Mesenchymal stem cell (in vitro differentiated cells and primary cell): Measurements from ENCODE around the gene CAMK4.
A peak's percentile ranks its signal among the peaks of the same experiment; 100 is the strongest.

ENCODE experiments used
- DNase-seq: peaks from one replicate; pipeline ENCODE4 v3.0.0-alpha.2; 2013
- H2AFZ ChIP-seq: one replicate; pipeline ENCODE4 v1.6.1; 2013; ENCODE audit warnings: low read depth, mild to moderate bottlenecking, control low read depth, inconsistent platforms, low read length, moderate library complexity
- H2AK5ac ChIP-seq: 2 replicates; pipeline ENCODE4 v1.6.1; 2013; ENCODE audit warnings: low read length, moderate library complexity, mild to moderate bottlenecking, inconsistent platforms; ENCODE audit not compliant: severe bottlenecking
- H2BK120ac ChIP-seq: one replicate; pipeline ENCODE4 v1.6.1; 2013; ENCODE audit warnings: low read depth, mild to moderate bottlenecking, inconsistent platforms, low read length, moderate library complexity
- H2BK12ac ChIP-seq, 2 experiments: one replicate each; pipeline ENCODE4 v1.6.1; 2013; ENCODE audit warnings: inconsistent platforms in 2 of 2, low read length in 2 of 2, mild to moderate bottlenecking in 2 of 2, moderate library complexity in 2 of 2, control low read depth in 1 of 2
- H2BK15ac ChIP-seq: one replicate; pipeline ENCODE4 v1.6.1; 2013; ENCODE audit warnings: mild to moderate bottlenecking, low read depth, inconsistent platforms; ENCODE audit not compliant: poor library complexity, severe bottlenecking
- H2BK5ac ChIP-seq: 2 replicates; pipeline ENCODE4 v1.6.1; 2013; ENCODE audit warnings: low read depth, mild to moderate bottlenecking, low read length, control low read depth, inconsistent platforms; ENCODE audit not compliant: poor library complexity, severe bottlenecking
- H3K14ac ChIP-seq, 2 experiments: one replicate each; pipeline ENCODE4 v1.6.1; 2013; ENCODE audit warnings: inconsistent platforms in 2 of 2, low read length in 2 of 2, control low read depth in 1 of 2, mild to moderate bottlenecking in 1 of 2, moderate library complexity in 1 of 2
- H3K18ac ChIP-seq, 2 experiments: one replicate each; pipeline ENCODE4 v1.6.1; 2013; ENCODE audit warnings: inconsistent platforms in 2 of 2, low read length in 2 of 2, control low read depth in 1 of 2, low read depth in 1 of 2, mild to moderate bottlenecking in 1 of 2
- H3K23ac ChIP-seq, 2 experiments: one replicate each; pipeline ENCODE4 v1.6.1; 2013; ENCODE audit warnings: inconsistent platforms in 2 of 2, low read length in 2 of 2, mild to moderate bottlenecking in 2 of 2, moderate library complexity in 2 of 2, control low read depth in 1 of 2
- H3K27ac ChIP-seq: 2 replicates; pipeline ENCODE4 v1.5.1; 2013; ENCODE audit warnings: mild to moderate bottlenecking, moderate library complexity, low read length, control low read depth, inconsistent platforms; ENCODE audit not compliant: poor library complexity, severe bottlenecking
- H3K27me3 ChIP-seq, 2 experiments: 2 replicates each; pipeline versions ENCODE4 v1.6.1 to v1.7.0; 2013; ENCODE audit warnings: low read length in 2 of 2, mild to moderate bottlenecking in 2 of 2, moderate library complexity in 2 of 2, control low read depth in 1 of 2, inconsistent platforms in 1 of 2; ENCODE audit not compliant: control insufficient read depth in 1 of 2, insufficient read depth in 1 of 2
- H3K36me3 ChIP-seq, 2 experiments: 2 replicates each; pipeline versions ENCODE4 v1.6.1 to v1.7.0; 2013; ENCODE audit warnings: low read length in 2 of 2, control low read depth in 1 of 2, inconsistent platforms in 1 of 2, low read depth in 1 of 2, mild to moderate bottlenecking in 1 of 2; ENCODE audit not compliant: insufficient read depth in 2 of 2, control insufficient read depth in 1 of 2
- H3K4ac ChIP-seq, 2 experiments: one replicate each; pipeline ENCODE4 v1.6.1; 2013; ENCODE audit warnings: inconsistent platforms in 2 of 2, low read length in 2 of 2, mild to moderate bottlenecking in 2 of 2, moderate library complexity in 2 of 2, control low read depth in 1 of 2, low read depth in 1 of 2
- H3K4me1 ChIP-seq: 2 replicates; pipeline ENCODE4 v1.6.1; 2013; ENCODE audit warnings: low read depth, low read length, control low read depth; ENCODE audit not compliant: control insufficient read depth, insufficient read depth
- H3K4me2 ChIP-seq: 2 replicates; pipeline ENCODE4 v1.6.1; 2013; ENCODE audit warnings: low read length, mild to moderate bottlenecking, inconsistent platforms; ENCODE audit not compliant: poor library complexity, severe bottlenecking
- H3K4me3 ChIP-seq, 2 experiments: 2 replicates each; pipeline versions ENCODE4 v1.5.1 to v1.7.0; 2013; ENCODE audit warnings: low read length in 2 of 2, mild to moderate bottlenecking in 2 of 2, control low read depth in 1 of 2, low read depth in 1 of 2; ENCODE audit not compliant: insufficient read depth in 1 of 2
- H3K79me1 ChIP-seq: replicated peaks from 2 replicates; pipeline ENCODE4 v1.6.1; 2013; ENCODE audit warnings: mild to moderate bottlenecking, control low read depth, low read length, inconsistent platforms; ENCODE audit not compliant: poor library complexity, severe bottlenecking
- H3K9ac ChIP-seq: 2 replicates; pipeline ENCODE4 v1.7.0; 2013; ENCODE audit warnings: mild to moderate bottlenecking, low read length, moderate library complexity
- H3K9me3 ChIP-seq: 2 replicates; pipeline ENCODE4 v1.7.0; 2013; ENCODE audit warnings: mild to moderate bottlenecking, low read length; ENCODE audit not compliant: control insufficient read depth
- H4K8ac ChIP-seq: one replicate; pipeline ENCODE4 v1.6.1; 2013; ENCODE audit warnings: inconsistent platforms, mild to moderate bottlenecking, low read length, moderate library complexity
- H4K91ac ChIP-seq: one replicate; pipeline ENCODE4 v1.6.1; 2013; ENCODE audit warnings: mild to moderate bottlenecking, low read length, inconsistent platforms
- WGBS: methylation state at CpG from one replicate; pipeline ENCODE4 v1.1.7; 2013; ENCODE audit warnings: mixed read lengths; 5-methylcytosine and 5-hydroxymethylcytosine counted together

Gene CAMK4

GRCh38 chr5:111233052-111233374, 8.8 kb downstream of the CAMK4 start:
- no peak overlapping the region for H3K4me2 ChIP-seq
- no peak overlapping the region for H3K27ac ChIP-seq
- no peaks in the 10 kb centered on the region for H3K36me3 ChIP-seq
- H2AK5ac ChIP-seq = no peak overlapping the region
- no peak overlapping the region for H3K4me3 ChIP-seq
- DNase-seq = no peak
- no peak overlapping the region for H4K8ac ChIP-seq
- H3K79me1 ChIP-seq = no peaks in the 10 kb centered on the region
- no peak overlapping the region for H2BK120ac ChIP-seq
- 90% methylated on average over 2 of the region's 2 CpGs for WGBS
- no peak overlapping the region for H3K4ac ChIP-seq
- H2BK5ac ChIP-seq = no peak overlapping the region
- H3K4me1 ChIP-seq = no peaks in the 10 kb centered on the region
- H3K9me3 ChIP-seq = no peaks in the 10 kb centered on the region
- no peak overlapping the region for H3K14ac ChIP-seq
- no peak overlapping the region for H4K91ac ChIP-seq
- no peak overlapping the region for H2AFZ ChIP-seq
- no peak overlapping the region for H2BK15ac ChIP-seq
- H3K23ac ChIP-seq = no peak overlapping the region
- H3K18ac ChIP-seq = no peak overlapping the region
- no peak overlapping the region for H2BK12ac ChIP-seq
- H3K9ac ChIP-seq = no peak overlapping the region
- H3K27me3 ChIP-seq = peaks cover 0 to 4% of the 10 kb centered on the region in 2 experiments

DNA sequence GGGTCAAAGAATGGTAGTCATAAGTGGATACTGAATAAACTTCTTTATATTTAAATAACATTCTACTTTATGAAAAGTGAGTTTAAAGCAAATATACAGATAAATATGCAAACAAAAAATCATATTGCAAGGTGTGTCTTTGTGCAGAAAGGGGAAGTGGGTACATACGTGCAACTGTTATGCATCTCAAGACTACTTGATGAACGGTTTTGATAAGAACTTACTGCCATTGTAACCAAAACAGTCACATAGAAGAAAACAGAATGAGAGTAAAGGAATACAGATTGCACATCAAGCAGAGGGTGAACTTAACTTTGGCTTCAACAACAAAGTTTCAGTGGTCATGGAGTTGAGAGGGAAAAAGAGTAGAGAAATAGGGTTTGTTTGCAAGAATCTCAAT, 9.9 kb downstream of the CAMK4 start:
- no peaks in the 10 kb centered on the region for H3K79me1 ChIP-seq
- H3K4me2 ChIP-seq = no peak overlapping the region
- H3K4me3 ChIP-seq = no peak overlapping the region
- no peak overlapping the region for H4K91ac ChIP-seq
- H2BK5ac ChIP-seq = no peak overlapping the region
- H3K4ac ChIP-seq = no peak overlapping the region
- DNase-seq = no peak
- no peaks in the 10 kb centered on the region for H3K27me3 ChIP-seq
- H3K4me1 ChIP-seq = peaks cover 2% of the 10 kb centered on the region
- no peak overlapping the region for H2BK120ac ChIP-seq
- no peak overlapping the region for H2AK5ac ChIP-seq
- H3K9me3 ChIP-seq = no peaks in the 10 kb centered on the region
- 100% methylated on average over 1 of the region's 2 CpGs for WGBS
- no peak overlapping the region for H3K23ac ChIP-seq
- no peak overlapping the region for H3K14ac ChIP-seq
- H4K8ac ChIP-seq = no peak overlapping the region
- H2BK15ac ChIP-seq = no peak overlapping the region
- H3K18ac ChIP-seq = no peak overlapping the region
- no peak overlapping the region for H3K9ac ChIP-seq
- H2AFZ ChIP-seq = no peak overlapping the region
- no peak overlapping the region for H3K27ac ChIP-seq
- H3K36me3 ChIP-seq = no peaks in the 10 kb centered on the region
- H2BK12ac ChIP-seq = no peak overlapping the region

GRCh38 chr5:111235635-111236034, 11.5 kb downstream of the CAMK4 start:
- Histone ChIP-seq H2BK15ac (no peak overlapping the region), H3K9ac (no peak overlapping the region), H4K8ac (no peak overlapping the region), H3K18ac (no peak overlapping the region), H3K79me1 (no peaks in the 10 kb centered on the region), H2BK5ac (no peak overlapping the region), H3K27me3 (no peaks in the 10 kb centered on the region), H3K9me3 (no peaks in the 10 kb centered on the region), H3K23ac (no peak overlapping the region), H3K27ac (no peak overlapping the region), H4K91ac (peak overlapping the region; percentile 16), H3K4me3 (no peak overlapping the region), H3K4ac (peak overlapping the region in 1 of 2 experiments; percentile 58), H3K4me1 (peaks cover 2% of the 10 kb centered on the region), H3K4me2 (no peak overlapping the region), H3K36me3 (no peaks in the 10 kb centered on the region), H2BK12ac (peak overlapping the region in 1 of 2 experiments; percentile 75), H2AFZ (no peak overlapping the region), H2BK120ac (no peak overlapping the region), H2AK5ac (no peak overlapping the region), H3K14ac (no peak overlapping the region)
- no peak for DNase-seq
- WGBS = 91% methylated on average over 4 of the region's 5 CpGs

DNA sequence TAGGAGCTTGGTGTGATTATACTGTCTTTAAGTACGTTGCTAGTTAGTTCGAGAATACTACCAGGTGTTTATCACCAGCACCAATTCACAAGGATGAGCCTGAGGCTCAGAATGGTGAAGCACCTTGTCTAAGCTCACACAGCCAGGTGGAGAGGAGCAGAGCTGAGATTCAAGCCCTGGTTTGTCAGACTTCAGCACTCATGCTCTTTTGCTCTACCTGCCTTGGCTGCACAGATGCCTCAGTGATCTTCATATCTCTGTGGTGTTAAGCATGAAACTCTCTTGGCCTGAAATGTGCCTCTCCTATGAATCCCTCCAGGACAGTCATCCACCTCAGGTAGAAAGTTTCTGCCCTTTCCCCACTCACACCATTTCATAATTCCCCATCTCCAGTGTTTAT, 12.2 kb downstream of the CAMK4 start:
- H3K4me2 ChIP-seq = no peak overlapping the region
- H3K23ac ChIP-seq = no peak overlapping the region
- no peak overlapping the region for H3K14ac ChIP-seq
- H3K9me3 ChIP-seq = no peaks in the 10 kb centered on the region
- 100% methylated on average over 2 of the region's 2 CpGs for WGBS
- H2BK120ac ChIP-seq = no peak overlapping the region
- H3K9ac ChIP-seq = no peak overlapping the region
- H2AK5ac ChIP-seq = no peak overlapping the region
- H4K91ac ChIP-seq = no peak overlapping the region
- H3K4me3 ChIP-seq = no peak overlapping the region
- H3K18ac ChIP-seq = no peak overlapping the region
- peaks cover 2% of the 10 kb centered on the region for H3K4me1 ChIP-seq
- no peaks in the 10 kb centered on the region for H3K27me3 ChIP-seq
- no peak overlapping the region for H3K27ac ChIP-seq
- no peak overlapping the region for H2BK5ac ChIP-seq
- no peak overlapping the region for H4K8ac ChIP-seq
- no peak overlapping the region for H2AFZ ChIP-seq
- no peaks in the 10 kb centered on the region for H3K79me1 ChIP-seq
- no peak overlapping the region for H2BK12ac ChIP-seq
- H3K36me3 ChIP-seq = no peaks in the 10 kb centered on the region
- no peak overlapping the region for H2BK15ac ChIP-seq
- no peak overlapping the region for H3K4ac ChIP-seq
- DNase-seq = no peak
